Osteoblast (primary cell): ENCODE measurements around the gene IL31. TPM values are rescaled to one million over a fixed set of nuclear protein-coding genes. Genes with fewer than 3 reads are reported as not detected.

ENCODE experiments used
- DNase-seq: peaks from one replicate; pipeline ENCODE4 v3.0.0; 2011; ENCODE audit warnings: low spot score, mixed read lengths; ENCODE audit not compliant: insufficient read length; ENCODE audit errors: missing footprints
- H2AFZ ChIP-seq: 2 replicates; pipeline ENCODE4 v1.6.0; 2011; ENCODE audit warnings: mild to moderate bottlenecking, low read length
- H3K27ac ChIP-seq: 2 replicates; pipeline ENCODE4 v1.5.1; 2011; ENCODE audit warnings: mild to moderate bottlenecking, low read depth, low read length, moderate library complexity
- H3K27me3 ChIP-seq: 2 replicates; pipeline ENCODE4 v1.6.0; 2012; ENCODE audit warnings: mild to moderate bottlenecking, control low read depth, inconsistent platforms, low read length, moderate library complexity; ENCODE audit not compliant: insufficient read depth
- H3K36me3 ChIP-seq: 2 replicates; pipeline ENCODE4 v1.5.1; 2011; ENCODE audit warnings: mild to moderate bottlenecking, low read length, control low read depth, moderate library complexity; ENCODE audit not compliant: insufficient read depth
- H3K4me1 ChIP-seq: 2 replicates; pipeline ENCODE4 v1.5.1; 2011; ENCODE audit warnings: mild to moderate bottlenecking, low read length, control low read depth, moderate library complexity; ENCODE audit not compliant: insufficient read depth
- H3K4me2 ChIP-seq: 2 replicates; pipeline ENCODE4 v1.6.0; 2011; ENCODE audit warnings: mild to moderate bottlenecking, low read length; ENCODE audit not compliant: insufficient read depth
- H3K4me3 ChIP-seq: fragments of 200-600 bp; sonication (generic); 3 replicates; pipeline ENCODE4 v1.5.1; 2012; ENCODE audit warnings: mild to moderate bottlenecking, low read length, inconsistent platforms; ENCODE audit not compliant: insufficient read depth
- H3K79me2 ChIP-seq: 2 replicates; pipeline ENCODE4 v1.6.0; 2012; ENCODE audit warnings: mild to moderate bottlenecking, low read length, control low read depth, inconsistent platforms; ENCODE audit not compliant: insufficient read depth
- H3K9me3 ChIP-seq: 2 replicates; pipeline ENCODE4 v1.5.1; 2011; ENCODE audit warnings: low read depth, low read length, control low read depth
- H4K20me1 ChIP-seq: 2 replicates; pipeline ENCODE4 v1.6.0; 2012; ENCODE audit warnings: mild to moderate bottlenecking, low read length, control low read depth; ENCODE audit not compliant: insufficient read depth
- CTCF ChIP-seq: IDR thresholded peaks from 2 replicates; pipeline ENCODE4 v1.5.1; 2011; ENCODE audit warnings: mild to moderate bottlenecking, low read depth, low read length, moderate library complexity; ENCODE audit errors: extremely low read depth
- total RNA-seq: library from RNA; depleted of rRNA; stranded (reverse); fragments of >200 nt; gene quantifications from 2 replicates; pipeline ENCODE4 v1.2.3, GENCODE V29; 2012

Gene IL31
- total RNA-seq, 1 donor, result not detected

GRCh38 chr12:122137681-122138080 is 36.3 kb downstream of the IL31 start:
- H3K4me2 ChIP-seq, result no peak overlapping the region
- H3K4me3 ChIP-seq, result no peak overlapping the region
- peak; percentile 84 for DNase-seq
- no peaks in the 10 kb centered on the region for H3K4me1 ChIP-seq
- no peak overlapping the region for H3K27ac ChIP-seq
- no peak overlapping the region for H2AFZ ChIP-seq
- H3K36me3 ChIP-seq, result peaks cover 55% of the 10 kb centered on the region
- no peaks in the 10 kb centered on the region for H3K9me3 ChIP-seq
- H4K20me1 ChIP-seq, result no peaks in the 10 kb centered on the region
- H3K27me3 ChIP-seq, result no peaks in the 10 kb centered on the region
- H3K79me2 ChIP-seq, result no peaks in the 10 kb centered on the region
- TF ChIP-seq CTCF, result no peak

- no peaks in the 10 kb centered on the region for H3K79me2 ChIP-seq
- DNase-seq, result no peak
- no peak overlapping the region for H2AFZ ChIP-seq
- H3K4me3 ChIP-seq, result no peak overlapping the region
- TF ChIP-seq CTCF, result no peak
- no peak overlapping the region for H3K4me2 ChIP-seq
- H3K9me3 ChIP-seq, result no peaks in the 10 kb centered on the region
- H4K20me1 ChIP-seq, result no peaks in the 10 kb centered on the region
- H3K27ac ChIP-seq, result no peak overlapping the region
- no peaks in the 10 kb centered on the region for H3K4me1 ChIP-seq
- peaks cover 55% of the 10 kb centered on the region for H3K36me3 ChIP-seq
- H3K27me3 ChIP-seq, result no peaks in the 10 kb centered on the region
Observed at GRCh38 chr12:122137229-122137628, 36.8 kb downstream of the IL31 start.

GRCh38 chr12:122135437-122136031 is 38.5 kb downstream of the IL31 start:
- Histone ChIP-seq H3K79me2 (no peaks in the 10 kb centered on the region), H3K27me3 (no peaks in the 10 kb centered on the region), H3K9me3 (no peaks in the 10 kb centered on the region), H3K36me3 (peaks cover 52% of the 10 kb centered on the region), H3K27ac (no peak overlapping the region), H4K20me1 (no peaks in the 10 kb centered on the region), H3K4me3 (no peak overlapping the region), H2AFZ (no peak overlapping the region), H3K4me1 (peaks cover 2% of the 10 kb centered on the region), H3K4me2 (no peak overlapping the region)
- TF ChIP-seq CTCF, result no peak
- peak; percentile 56 for DNase-seq

- TF ChIP-seq CTCF, result no peak
- peaks cover 3% of the 10 kb centered on the region for H3K4me1 ChIP-seq
- no peak overlapping the region for H3K27ac ChIP-seq
- H3K9me3 ChIP-seq, result no peaks in the 10 kb centered on the region
- no peaks in the 10 kb centered on the region for H4K20me1 ChIP-seq
- H3K36me3 ChIP-seq, result peaks cover 65% of the 10 kb centered on the region
- peak; percentile 77 for DNase-seq
- H3K4me3 ChIP-seq, result no peak overlapping the region
- no peak overlapping the region for H3K4me2 ChIP-seq
- no peak overlapping the region for H2AFZ ChIP-seq
- H3K79me2 ChIP-seq, result no peaks in the 10 kb centered on the region
- H3K27me3 ChIP-seq, result no peaks in the 10 kb centered on the region
Observed at GRCh38 chr12:122133192-122133950, 40.6 kb downstream of the IL31 start.
